A549 treated with Mapracorat at 1 μM for 4 hours (cell line): ENCODE measurements around the gene NKX3-2. TPM values are rescaled to one million over a fixed set of nuclear protein-coding genes. Genes with fewer than 3 reads are reported as not detected.

ENCODE experiments used
- total RNA-seq: library from RNA; stranded (reverse); fragments of 200-300 nt; extraction: Qiagen RNA extraction; gene quantifications from 5 replicates; pipeline ENCODE4 v1.2.3, GENCODE V29; 2022

NKX3-2 gene
- total RNA-seq: 0.08 to 0.15 TPM (median 0.12 TPM) in 5 replicates

GRCh38 chr4:13543839-13544605 lies at the start of gene NKX3-2:
TSS of gene NKX3-2 (minus strand) at chr4:13544508. CDS start at chr4:13544414, 94 bp downstream.

Other genes starting within 250 kb of the NKX3-2 start
- 7.1 to 10.4 TPM (median 9.3 TPM) in 5 replicates for gene RAB28, start 60.2 kb downstream of the NKX3-2 start, total RNA-seq
- gene BOD1L1, start 83.2 kb upstream of the NKX3-2 start, total RNA-seq: 13.4 to 17.8 TPM (median 15.3 TPM) in 5 replicates